GM12878 (cell line): ENCODE measurements around the gene CHDH. TPM values are rescaled to one million over a fixed set of nuclear protein-coding genes. Genes with fewer than 3 reads are reported as not detected.

Source experiments
- ATAC-seq: fragments of 200-7000 bp; cut with Tn5 transposase; 3 replicates; pipeline ENCODE4 v1.9.1; 2020; ENCODE audit warnings: mild to moderate bottlenecking, moderate library complexity
- BruUV-seq: library from RNA; stranded (reverse); fragments of 400-500 nt; replicated peaks from 2 replicates; lab custom pipeline; 2021; lab: Mats Ljungman, UMichigan
- CTCF ChIA-PET: fragments of 300-600 bp; sonication (Branson Sonifier 250); formaldehyde crosslinking; extraction: SDS; loops from one replicate; lab custom pipeline; 2021; ENCODE audit warnings: inconsistent platforms; lab: Yijun Ruan, JAX
- POLR2A ChIA-PET: fragments of 350-600 bp; formaldehyde crosslinking; extraction: SDS; loops from one replicate; lab custom pipeline; 2021; ENCODE audit warnings: inconsistent platforms; lab: Charles Lee
- RAD21 ChIA-PET: fragments of 300-600 bp; sonication (Branson Sonifier 250); formaldehyde crosslinking; loops from one replicate; lab custom pipeline; 2023; ENCODE audit warnings: antibody characterized with exemption; ENCODE audit not compliant: unreplicated experiment; lab: Charles Lee
- SMC1A ChIA-PET: fragments of 300-600 bp; sonication (Branson Sonifier 250); formaldehyde crosslinking; loops from one replicate; lab custom pipeline; 2023; ENCODE audit not compliant: unreplicated experiment, uncharacterized antibody; lab: Charles Lee
- DNase-seq: peaks from one replicate; pipeline ENCODE4 v3.0.0-alpha.2; 2011; ENCODE audit warnings: low read depth, low spot score
- FAIRE-seq: peaks from 3 replicates; lab custom pipeline; 2011; peaks lifted over from hg19 to GRCh38; lab: Jason Lieb, UNC
- H2AFZ ChIP-seq: 2 replicates; pipeline ENCODE4 v1.6.0; 2011; ENCODE audit warnings: low read depth, low read length, control low read depth; ENCODE audit not compliant: control insufficient read depth
- H3K27ac ChIP-seq: 2 replicates; pipeline ENCODE4 v1.5.1; 2011; ENCODE audit warnings: control low read depth; ENCODE audit not compliant: control insufficient read depth, insufficient read depth
- H3K27me3 ChIP-seq, 2 experiments: replicated peaks in 1 of 2; 2 replicates each; pipeline versions ENCODE4 v1.6.0 to v1.6.1; 2011; ENCODE audit warnings: low read length in 1 of 2; ENCODE audit not compliant: control insufficient read depth in 2 of 2, insufficient read depth in 2 of 2
- H3K36me3 ChIP-seq, 2 experiments: 2 replicates each; pipeline ENCODE4 v1.5.1; 2011; ENCODE audit warnings: low read length in 1 of 2; ENCODE audit not compliant: control insufficient read depth in 2 of 2, insufficient read depth in 2 of 2
- H3K4me1 ChIP-seq: 2 replicates; pipeline ENCODE4 v1.6.1; 2011; ENCODE audit warnings: mild to moderate bottlenecking, low read length, moderate library complexity, mixed read lengths; ENCODE audit not compliant: control insufficient read depth, insufficient read depth
- H3K4me2 ChIP-seq: 2 replicates; pipeline ENCODE4 v1.6.0; 2011; ENCODE audit warnings: control low read depth; ENCODE audit not compliant: control insufficient read depth, insufficient read depth
- H3K4me3 ChIP-seq: fragments of 200-600 bp; sonication (generic); 2 replicates; pipeline ENCODE4 v1.5.1; 2016
- H3K79me2 ChIP-seq: 2 replicates; pipeline ENCODE4 v1.6.0; 2011; ENCODE audit warnings: low read length; ENCODE audit not compliant: control insufficient read depth, insufficient read depth
- H3K9ac ChIP-seq: 2 replicates; pipeline ENCODE4 v1.8.0; 2011; ENCODE audit warnings: low read length, control low read depth, mixed read lengths; ENCODE audit not compliant: control insufficient read depth, insufficient read depth
- H3K9me3 ChIP-seq: replicated peaks from 3 replicates; pipeline ENCODE4 v1.5.1; 2011; ENCODE audit warnings: mild to moderate bottlenecking, low read length; ENCODE audit not compliant: control insufficient read depth, insufficient read depth
- H4K20me1 ChIP-seq: 2 replicates; pipeline ENCODE4 v1.6.0; 2011; ENCODE audit not compliant: control insufficient read depth, insufficient read depth
- CBFB ChIP-seq: IDR thresholded peaks from 2 replicates; pipeline ENCODE4 v1.6.1; 2016; ENCODE audit warnings: antibody characterized with exemption, low read depth
- CHD1 ChIP-seq: IDR thresholded peaks from 2 replicates; pipeline ENCODE4 v1.6.1; 2012; ENCODE audit warnings: low read depth, low read length, improper control_type of control experiment
- FOXM1 ChIP-seq: IDR thresholded peaks from 2 replicates; pipeline ENCODE4 v1.6.1; 2012; ENCODE audit warnings: low read depth, mild to moderate bottlenecking, inconsistent platforms, low read length, moderate library complexity
- KAT2A ChIP-seq: conservative IDR thresholded peaks from 2 replicates; pipeline ENCODE4 v1.6.1; 2011; ENCODE audit warnings: low read depth, low read length; ENCODE audit not compliant: control insufficient read depth
- MYB ChIP-seq: fragments of 150-350 bp; IDR thresholded peaks from 2 replicates; pipeline ENCODE4 v1.6.1; 2014; ENCODE audit warnings: mild to moderate bottlenecking, low read depth, low read length, borderline replicate concordance
- SMAD1 ChIP-seq: fragments of 450-650 bp; IDR thresholded peaks from 2 replicates; pipeline ENCODE4 v1.6.1; 2018; ENCODE audit warnings: mild to moderate bottlenecking, low read depth; ENCODE audit not compliant: partially characterized antibody
- TBL1XR1 ChIP-seq: IDR thresholded peaks from 2 replicates; pipeline ENCODE4 v1.6.1; 2012; ENCODE audit warnings: low read depth, low read length, improper control_type of control experiment
- ZBTB4 ChIP-seq: fragments of 450-650 bp; formaldehyde crosslinking; IDR thresholded peaks from 2 replicates; pipeline ENCODE4 v1.4.0; 2022; ENCODE audit warnings: mild to moderate bottlenecking, moderate library complexity
- ZNF622 ChIP-seq: fragments of 450-650 bp; IDR thresholded peaks from 2 replicates; pipeline ENCODE4 v1.6.1; 2017; ENCODE audit warnings: mild to moderate bottlenecking, inconsistent platforms
- ZSCAN29 ChIP-seq: fragments of 450-650 bp; IDR thresholded peaks from 2 replicates; pipeline ENCODE4 v1.6.1; 2017; ENCODE audit warnings: mild to moderate bottlenecking, moderate library complexity
- WGBS: methylation state at CpG from one replicate; pipeline ENCODE4 v1.1.6; 2016; ENCODE audit warnings: low lambda C conversion rate; ENCODE audit not compliant: insufficient replicate concordance, insufficient coverage; ENCODE audit errors: missing lambda C conversion rate; 5-methylcytosine and 5-hydroxymethylcytosine counted together
- in situ Hi-C: fragments of 300-500 bp; cut with MboI; formaldehyde crosslinking; loops from 9 replicates; pipeline ENCODE4 v1.14.3; 2018; ENCODE audit warnings: mixed read lengths
- intact Hi-C: fragments of 100-400 bp; cut with micrococcal nuclease; formaldehyde crosslinking; loops from one replicate; pipeline ENCODE4 v1.14.2; 2022; ENCODE audit not compliant: unreplicated experiment
- polyA plus RNA-seq, 11 experiments: library from polyadenylated mRNA; depleted of rRNA in 4 of 11; unstranded in 6 of 11; stranded (reverse) in 5 of 11; fragments of >200 nt; fragmentation: Nextera tagmentation in 4 of 11; fragmentation: Illumina TruSeq in 1 of 11; extraction: Ambion mirVana in 4 of 11; extraction: Trizol in 1 of 11; gene quantifications; 1 replicate in 1 of 11; 2 replicates in 10 of 11; pipeline versions ENCODE4 v1.2.1 to v1.2.3, GENCODE V29; 2011 to 2016; ENCODE audit warnings: inconsistent platforms in 2 of 11, missing spikeins in 2 of 11, low read depth in 1 of 11
- total RNA-seq, 4 experiments: library from RNA; depleted of rRNA in 3 of 4; stranded (reverse); fragments of >200 nt in 3 of 4; fragmentation: Illumina TruSeq in 1 of 4; extraction: Trizol in 1 of 4; gene quantifications; 2 replicates each; pipeline versions ENCODE4 v1.2.1 to v1.2.3, GENCODE V29; 2013 to 2021

The CHDH gene
- total and polyA plus RNA-seq, 10 of the 15 experiments (the other 5 are each of a cell fraction or from before 2014, with no cell fraction given): 0.95 to 8.3 (median 2.9) TPM

- TF ChIP-seq SMAD1 (no peak), CBFB (no peak), ZSCAN29 (no peak), ZNF622 (no peak)
These were observed 37.0 kb downstream of the CHDH start (continued) for GRCh38 chr3:53809267-53809666.

- H3K9me3 ChIP-seq: no peaks in the 10 kb centered on the region
- no peaks in the 10 kb centered on the region for H3K79me2 ChIP-seq
- CTCF ChIA-PET: interaction anchor here (1.3 kb wide), 1 partner anchor 8 kb away, joined by 4 read pairs; no protein-coding TSS in a partner anchor
- no TSS peak for BruUV-seq
- FAIRE-seq: no peak
- TF ChIP-seq TBL1XR1: no peak
- no peak for TF ChIP-seq MYB
- TF ChIP-seq KAT2A: no peak
- no peak for TF ChIP-seq ZBTB4 (CRISPR knock-in tag)
- no peak for TF ChIP-seq CHD1
- TF ChIP-seq FOXM1: no peak
- TF ChIP-seq, all 136 proteins: peak for 0
- H3K9ac ChIP-seq: no peak overlapping the region
- ChIA-PET RAD21 (no interaction called here), SMC1A (interaction anchor here (0.8 kb wide), 1 partner anchor 23 kb away, joined by 3 read pairs; no protein-coding TSS in a partner anchor), POLR2A (no interaction called here)
- H3K27ac ChIP-seq: no peak overlapping the region
- WGBS: 78% methylated on average over 13 of the region's 13 CpGs
- in situ Hi-C loops: no loop called here
- H4K20me1 ChIP-seq: no peaks in the 10 kb centered on the region
- H3K27me3 ChIP-seq: no peaks in the 10 kb centered on the region
- peaks cover 17% of the 10 kb centered on the region for H3K4me1 ChIP-seq
- H2AFZ ChIP-seq: no peak overlapping the region
- no peak for ATAC-seq
- no peaks in the 10 kb centered on the region for H3K36me3 ChIP-seq
- DNase-seq: no peak
- no peak overlapping the region for H3K4me3 ChIP-seq
- H3K4me2 ChIP-seq: no peak overlapping the region
- intact Hi-C loops: no loop called here
These were observed 37.7 kb downstream of the CHDH start for GRCh38 chr3:53808496-53808895.
